GM12878 (cell line): ENCODE results near the gene C1GALT1. TPM values are rescaled to one million over a fixed set of nuclear protein-coding genes. Genes with fewer than 3 reads are reported as not detected.
A peak's percentile ranks its signal among the peaks of the same experiment; 100 is the strongest.

ENCODE experiments used
- ATAC-seq: fragments of 200-7000 bp; cut with Tn5 transposase; 3 replicates; pipeline ENCODE4 v1.9.1; 2020; ENCODE audit warnings: mild to moderate bottlenecking, moderate library complexity
- BruUV-seq: library from RNA; stranded (reverse); fragments of 400-500 nt; replicated peaks from 2 replicates; lab custom pipeline; 2021; lab: Mats Ljungman, UMichigan
- CTCF ChIA-PET: fragments of 300-600 bp; sonication (Branson Sonifier 250); formaldehyde crosslinking; extraction: SDS; loops from one replicate; lab custom pipeline; 2021; ENCODE audit warnings: inconsistent platforms; lab: Yijun Ruan, JAX
- POLR2A ChIA-PET: fragments of 350-600 bp; formaldehyde crosslinking; extraction: SDS; loops from one replicate; lab custom pipeline; 2021; ENCODE audit warnings: inconsistent platforms; lab: Charles Lee
- RAD21 ChIA-PET: fragments of 300-600 bp; sonication (Branson Sonifier 250); formaldehyde crosslinking; loops from one replicate; lab custom pipeline; 2023; ENCODE audit warnings: antibody characterized with exemption; ENCODE audit not compliant: unreplicated experiment; lab: Charles Lee
- SMC1A ChIA-PET: fragments of 300-600 bp; sonication (Branson Sonifier 250); formaldehyde crosslinking; loops from one replicate; lab custom pipeline; 2023; ENCODE audit not compliant: unreplicated experiment, uncharacterized antibody; lab: Charles Lee
- DNase-seq: peaks from one replicate; pipeline ENCODE4 v3.0.0-alpha.2; 2011; ENCODE audit warnings: low read depth, low spot score
- FAIRE-seq: peaks from 3 replicates; lab custom pipeline; 2011; peaks lifted over from hg19 to GRCh38; lab: Jason Lieb, UNC
- H2AFZ ChIP-seq: 2 replicates; pipeline ENCODE4 v1.6.0; 2011; ENCODE audit warnings: low read depth, low read length, control low read depth; ENCODE audit not compliant: control insufficient read depth
- H3K27ac ChIP-seq: 2 replicates; pipeline ENCODE4 v1.5.1; 2011; ENCODE audit warnings: control low read depth; ENCODE audit not compliant: control insufficient read depth, insufficient read depth
- H3K27me3 ChIP-seq, 2 experiments: replicated peaks in 1 of 2; 2 replicates each; pipeline versions ENCODE4 v1.6.0 to v1.6.1; 2011; ENCODE audit warnings: low read length in 1 of 2; ENCODE audit not compliant: control insufficient read depth in 2 of 2, insufficient read depth in 2 of 2
- H3K36me3 ChIP-seq, 2 experiments: 2 replicates each; pipeline ENCODE4 v1.5.1; 2011; ENCODE audit warnings: low read length in 1 of 2; ENCODE audit not compliant: control insufficient read depth in 2 of 2, insufficient read depth in 2 of 2
- H3K4me1 ChIP-seq: 2 replicates; pipeline ENCODE4 v1.6.1; 2011; ENCODE audit warnings: mild to moderate bottlenecking, low read length, moderate library complexity, mixed read lengths; ENCODE audit not compliant: control insufficient read depth, insufficient read depth
- H3K4me2 ChIP-seq: 2 replicates; pipeline ENCODE4 v1.6.0; 2011; ENCODE audit warnings: control low read depth; ENCODE audit not compliant: control insufficient read depth, insufficient read depth
- H3K4me3 ChIP-seq: fragments of 200-600 bp; sonication (generic); 2 replicates; pipeline ENCODE4 v1.5.1; 2016
- H3K79me2 ChIP-seq: 2 replicates; pipeline ENCODE4 v1.6.0; 2011; ENCODE audit warnings: low read length; ENCODE audit not compliant: control insufficient read depth, insufficient read depth
- H3K9ac ChIP-seq: 2 replicates; pipeline ENCODE4 v1.8.0; 2011; ENCODE audit warnings: low read length, control low read depth, mixed read lengths; ENCODE audit not compliant: control insufficient read depth, insufficient read depth
- H3K9me3 ChIP-seq: replicated peaks from 3 replicates; pipeline ENCODE4 v1.5.1; 2011; ENCODE audit warnings: mild to moderate bottlenecking, low read length; ENCODE audit not compliant: control insufficient read depth, insufficient read depth
- H4K20me1 ChIP-seq: 2 replicates; pipeline ENCODE4 v1.6.0; 2011; ENCODE audit not compliant: control insufficient read depth, insufficient read depth
- BRCA1 ChIP-seq: IDR thresholded peaks from 2 replicates; pipeline ENCODE4 v1.6.1; 2011; ENCODE audit warnings: low read depth, low read length, improper control_type of control experiment
- CEBPZ ChIP-seq: fragments of 150-350 bp; IDR thresholded peaks from 2 replicates; pipeline ENCODE4 v1.6.1; 2016; ENCODE audit warnings: low read depth, low read length
- E2F4 ChIP-seq: IDR thresholded peaks from 2 replicates; pipeline ENCODE4 v1.6.1; 2012; ENCODE audit warnings: low read depth, low read length, improper control_type of control experiment
- ELK1 ChIP-seq: IDR thresholded peaks from 2 replicates; pipeline ENCODE4 v1.6.1; 2012; ENCODE audit warnings: low read depth, low read length, improper control_type of control experiment
- FOS ChIP-seq: IDR thresholded peaks from 3 replicates; pipeline ENCODE4 v1.6.1; 2011; ENCODE audit warnings: borderline replicate concordance; ENCODE audit not compliant: insufficient read length; ENCODE audit errors: extremely low read depth
- FOXM1 ChIP-seq: IDR thresholded peaks from 2 replicates; pipeline ENCODE4 v1.6.1; 2012; ENCODE audit warnings: low read depth, mild to moderate bottlenecking, inconsistent platforms, low read length, moderate library complexity
- HCFC1 ChIP-seq: fragments of 150-350 bp; IDR thresholded peaks from 2 replicates; pipeline ENCODE4 v1.6.1; 2014; ENCODE audit warnings: low read length
- IKZF2 ChIP-seq, 2 experiments: fragments of 450-650 bp; IDR thresholded peaks; 2 replicates each; pipeline ENCODE4 v1.6.1; 2017; ENCODE audit warnings: mild to moderate bottlenecking in 2 of 2, moderate library complexity in 2 of 2
- PAX5 ChIP-seq: IDR thresholded peaks from 2 replicates; pipeline ENCODE4 v1.6.1; 2011; ENCODE audit warnings: low read depth, low read length, borderline replicate concordance
- POLR2AphosphoS2 ChIP-seq: IDR thresholded peaks from 2 replicates; pipeline ENCODE4 v1.6.1; 2011; ENCODE audit warnings: low read depth, mild to moderate bottlenecking, low read length, improper control_type of control experiment, moderate library complexity
- POLR2AphosphoS5 ChIP-seq: IDR thresholded peaks from 2 replicates; pipeline ENCODE4 v1.6.1; 2011; ENCODE audit warnings: mild to moderate bottlenecking, low read length, inconsistent platforms
- SP1 ChIP-seq: IDR thresholded peaks from one replicate; pipeline ENCODE4 v1.6.1; 2011; ENCODE audit warnings: low read depth, low read length
- TARDBP ChIP-seq: IDR thresholded peaks from 2 replicates; pipeline ENCODE4 v1.6.1; 2016; ENCODE audit warnings: borderline replicate concordance
- ZNF687 ChIP-seq: fragments of 450-650 bp; IDR thresholded peaks from 2 replicates; pipeline ENCODE4 v1.6.1; 2017; ENCODE audit warnings: mild to moderate bottlenecking, moderate library complexity
- WGBS: methylation state at CpG from one replicate; pipeline ENCODE4 v1.1.6; 2016; ENCODE audit warnings: low lambda C conversion rate; ENCODE audit not compliant: insufficient replicate concordance, insufficient coverage; ENCODE audit errors: missing lambda C conversion rate; 5-methylcytosine and 5-hydroxymethylcytosine counted together
- in situ Hi-C: fragments of 300-500 bp; cut with MboI; formaldehyde crosslinking; loops from 9 replicates; pipeline ENCODE4 v1.14.3; 2018; ENCODE audit warnings: mixed read lengths
- intact Hi-C: fragments of 100-400 bp; cut with micrococcal nuclease; formaldehyde crosslinking; loops from one replicate; pipeline ENCODE4 v1.14.2; 2022; ENCODE audit not compliant: unreplicated experiment
- polyA plus RNA-seq, 11 experiments: library from polyadenylated mRNA; depleted of rRNA in 4 of 11; unstranded in 6 of 11; stranded (reverse) in 5 of 11; fragments of >200 nt; fragmentation: Nextera tagmentation in 4 of 11; fragmentation: Illumina TruSeq in 1 of 11; extraction: Ambion mirVana in 4 of 11; extraction: Trizol in 1 of 11; gene quantifications; 1 replicate in 1 of 11; 2 replicates in 10 of 11; pipeline versions ENCODE4 v1.2.1 to v1.2.3, GENCODE V29; 2011 to 2016; ENCODE audit warnings: inconsistent platforms in 2 of 11, missing spikeins in 2 of 11, low read depth in 1 of 11
- total RNA-seq, 4 experiments: library from RNA; depleted of rRNA in 3 of 4; stranded (reverse); fragments of >200 nt in 3 of 4; fragmentation: Illumina TruSeq in 1 of 4; extraction: Trizol in 1 of 4; gene quantifications; 2 replicates each; pipeline versions ENCODE4 v1.2.1 to v1.2.3, GENCODE V29; 2013 to 2021

Gene C1GALT1
- total and polyA plus RNA-seq, 10 of the 15 experiments (the other 5 are each of a cell fraction or from before 2014, with no cell fraction given) = 1.6 to 25.0 (median 8.5) TPM

- FAIRE-seq (peak; percentile 68), ATAC-seq (peak; percentile 99), DNase-seq (peak; percentile 72)
- Histone ChIP-seq H2AFZ (no peak overlapping the region), H4K20me1 (no peaks in the 10 kb centered on the region), H3K4me1 (peaks cover 21% of the 10 kb centered on the region), H3K4me3 (no peak overlapping the region), H3K36me3 (no peaks in the 10 kb centered on the region), H3K27ac (0 out of 2 replicates have a peak overlapping the region, but pooled peaks have one; percentile 13), H3K4me2 (peak overlapping the region; percentile 57), H3K9ac (no peak overlapping the region), H3K27me3 (no peaks in the 10 kb centered on the region), H3K9me3 (no peaks in the 10 kb centered on the region; the same call in 2 of the 3 replicates), H3K79me2 (no peaks in the 10 kb centered on the region)
- RAD21 ChIA-PET = interaction anchor here (1.1 to 2.2 kb wide), 2 partner anchors 70 to 71 kb away, joined by 3 to 9 read pairs; partner anchors contain the start of gene C1GALT1
- intact Hi-C loops = no loop called here
- 0% methylated on average over 2 of the region's 2 CpGs for WGBS
- POLR2A ChIA-PET = interaction anchor here (1.1 kb wide), 1 partner anchor 70 kb away, joined by 4 read pairs; the partner anchor contains the start of gene C1GALT1
- SMC1A ChIA-PET = interaction anchor here (0.9 to 3.5 kb wide), 8 partner anchors 8 to 71 kb away, joined by 3 to 16 read pairs (median 4); partner anchors contain the start of gene C1GALT1
- CTCF ChIA-PET = interaction anchor here (1.1 to 1.2 kb wide), 2 partner anchors 15 to 70 kb away, joined by 3 to 4 read pairs; partner anchors contain the start of gene C1GALT1
- in situ Hi-C loops = no loop called here
- BruUV-seq = no TSS peak
- no peak for TF ChIP-seq SP1
- no peak for TF ChIP-seq HCFC1
- TF ChIP-seq FOXM1 = no peak
- no peak for TF ChIP-seq ZNF687
- TF ChIP-seq BRCA1 = no peak
- no peak for TF ChIP-seq FOS
- TF ChIP-seq CEBPZ = no peak
- TF ChIP-seq POLR2AphosphoS5 = no peak
- TF ChIP-seq E2F4 = no peak
- TF ChIP-seq PAX5 = peak; percentile 75; the same call in 1 of the 2 replicates
- TF ChIP-seq IKZF2 (IDR thresholded peaks at IDR 0.05) = peak; percentile 90
- no peak for TF ChIP-seq TARDBP
- TF ChIP-seq ELK1 = no peak
- no peak for TF ChIP-seq POLR2AphosphoS2
Measured at GRCh38 chr7:7251742-7252141, 69.4 kb downstream of the C1GALT1 start.
